C4-2B (cell line): ENCODE measurements around the gene POLE4.

Experiments used
- H3K27ac ChIP-seq: fragments of 450-650 bp; 2 replicates; pipeline ENCODE4 v1.5.1; 2017
- ZFX ChIP-seq: fragments of 450-650 bp; IDR thresholded peaks from 2 replicates; pipeline ENCODE4 v1.6.1; 2017
- TF ChIP-seq, protein P1 (sequence below): fragments of 450-650 bp; conservative IDR thresholded peaks from 2 replicates; pipeline ENCODE4 v1.5.1; 2017; ENCODE audit warnings: mild to moderate bottlenecking

POLE4 gene

DNA sequence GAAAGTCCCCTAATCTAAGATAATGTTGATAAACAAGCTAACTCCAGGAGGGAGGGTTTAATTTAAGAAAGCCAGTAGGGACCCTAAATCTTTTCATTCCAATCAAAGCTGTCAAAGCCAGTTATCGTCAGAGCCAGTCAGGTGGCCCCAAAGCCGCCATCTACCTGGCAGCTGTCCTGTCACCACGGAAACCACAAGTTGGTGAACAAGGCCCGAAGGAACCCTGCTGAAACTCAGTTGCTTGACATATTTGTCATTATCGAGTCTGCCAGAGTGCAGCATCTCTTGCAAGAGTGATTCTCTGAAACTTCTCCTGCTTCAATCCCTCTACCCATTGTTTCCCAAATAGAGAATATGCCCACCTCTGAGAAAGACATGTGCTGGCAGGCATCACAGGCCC lies 30.8 kb upstream of the POLE4 start:
- TF ChIP-seq, protein P1, sequence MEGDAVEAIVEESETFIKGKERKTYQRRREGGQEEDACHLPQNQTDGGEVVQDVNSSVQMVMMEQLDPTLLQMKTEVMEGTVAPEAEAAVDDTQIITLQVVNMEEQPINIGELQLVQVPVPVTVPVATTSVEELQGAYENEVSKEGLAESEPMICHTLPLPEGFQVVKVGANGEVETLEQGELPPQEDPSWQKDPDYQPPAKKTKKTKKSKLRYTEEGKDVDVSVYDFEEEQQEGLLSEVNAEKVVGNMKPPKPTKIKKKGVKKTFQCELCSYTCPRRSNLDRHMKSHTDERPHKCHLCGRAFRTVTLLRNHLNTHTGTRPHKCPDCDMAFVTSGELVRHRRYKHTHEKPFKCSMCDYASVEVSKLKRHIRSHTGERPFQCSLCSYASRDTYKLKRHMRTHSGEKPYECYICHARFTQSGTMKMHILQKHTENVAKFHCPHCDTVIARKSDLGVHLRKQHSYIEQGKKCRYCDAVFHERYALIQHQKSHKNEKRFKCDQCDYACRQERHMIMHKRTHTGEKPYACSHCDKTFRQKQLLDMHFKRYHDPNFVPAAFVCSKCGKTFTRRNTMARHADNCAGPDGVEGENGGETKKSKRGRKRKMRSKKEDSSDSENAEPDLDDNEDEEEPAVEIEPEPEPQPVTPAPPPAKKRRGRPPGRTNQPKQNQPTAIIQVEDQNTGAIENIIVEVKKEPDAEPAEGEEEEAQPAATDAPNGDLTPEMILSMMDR: no peak
- TF ChIP-seq ZFX: no peak
- no peak overlapping the region for H3K27ac ChIP-seq

DNA sequence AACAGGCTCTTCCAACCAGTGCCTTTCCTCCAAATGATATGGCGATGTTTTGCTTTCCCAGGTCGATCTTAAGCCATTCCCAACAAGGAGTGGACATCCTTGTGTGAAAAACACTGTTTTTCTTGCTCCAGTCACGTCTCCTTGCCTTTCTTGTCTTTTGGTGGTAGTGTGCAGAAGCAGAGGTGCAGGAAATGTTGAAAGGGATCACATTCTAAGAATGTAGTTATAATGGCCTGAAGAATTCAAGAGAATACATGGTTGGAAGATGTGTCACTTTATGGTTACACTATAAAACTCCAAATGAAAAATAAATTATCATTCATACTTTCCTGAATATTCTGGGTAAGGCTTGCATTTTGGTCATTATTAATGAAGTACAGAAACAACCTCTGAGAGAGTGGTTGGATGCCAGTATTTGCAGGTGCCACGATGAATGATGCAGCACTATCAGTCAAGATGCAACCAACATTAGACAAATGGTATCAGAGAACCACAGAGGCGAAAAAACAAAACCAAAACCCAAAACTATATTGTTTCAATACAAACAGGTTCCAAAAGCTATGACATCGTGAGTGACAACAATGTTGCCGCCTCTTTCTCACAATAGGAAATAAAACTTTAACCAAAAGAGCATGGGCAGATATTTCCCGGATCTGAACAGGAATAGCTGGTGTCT lies 27.5 kb upstream of the POLE4 start:
- H3K27ac ChIP-seq: no peak overlapping the region
- TF ChIP-seq, protein P1: no peak
- TF ChIP-seq ZFX: no peak

DNA sequence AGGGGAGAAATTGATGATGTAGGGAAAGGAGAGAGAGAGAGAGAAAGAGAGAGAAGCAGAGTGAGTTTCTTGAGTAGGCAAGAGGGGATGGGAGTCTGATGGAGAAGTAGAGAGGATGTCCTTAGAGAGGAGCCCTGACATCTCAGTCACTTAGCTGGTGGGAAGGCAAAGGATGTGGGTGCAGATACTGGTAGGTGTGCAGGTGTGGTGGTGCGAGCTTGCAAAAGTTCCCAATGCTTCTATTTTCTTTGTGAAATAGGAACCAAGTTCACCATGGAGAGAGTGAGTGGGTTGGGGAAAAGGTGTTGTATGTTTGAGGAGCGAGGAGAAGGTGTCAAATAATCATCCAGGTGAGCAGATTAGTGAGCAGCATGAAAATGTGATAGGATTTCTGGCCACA lies 26.5 kb upstream of the POLE4 start:
- TF ChIP-seq ZFX: no peak
- TF ChIP-seq, protein P1: no peak
- H3K27ac ChIP-seq: no peak overlapping the region

DNA sequence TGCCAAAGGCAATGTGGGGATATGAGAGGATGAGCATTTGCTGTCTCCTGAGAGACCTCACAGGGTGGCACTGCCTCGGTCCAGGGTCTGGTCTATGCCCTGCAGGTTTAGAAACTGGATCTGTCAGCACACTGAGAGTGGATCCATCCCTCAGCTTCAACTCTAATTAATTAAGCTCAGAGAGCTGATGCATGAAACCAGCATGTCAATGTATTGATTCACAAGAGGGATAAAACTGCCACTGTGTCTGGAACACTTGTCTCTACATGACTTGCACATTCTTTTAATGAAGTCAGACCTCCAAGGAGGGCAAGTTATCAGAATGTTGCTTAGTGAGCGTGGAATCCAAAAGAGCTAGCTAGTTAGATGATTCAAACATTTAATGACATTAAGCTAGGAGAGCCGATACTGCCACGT lies 22.5 kb upstream of the POLE4 start:
- no peak overlapping the region for H3K27ac ChIP-seq
- no peak for TF ChIP-seq ZFX
- TF ChIP-seq, protein P1: no peak

DNA sequence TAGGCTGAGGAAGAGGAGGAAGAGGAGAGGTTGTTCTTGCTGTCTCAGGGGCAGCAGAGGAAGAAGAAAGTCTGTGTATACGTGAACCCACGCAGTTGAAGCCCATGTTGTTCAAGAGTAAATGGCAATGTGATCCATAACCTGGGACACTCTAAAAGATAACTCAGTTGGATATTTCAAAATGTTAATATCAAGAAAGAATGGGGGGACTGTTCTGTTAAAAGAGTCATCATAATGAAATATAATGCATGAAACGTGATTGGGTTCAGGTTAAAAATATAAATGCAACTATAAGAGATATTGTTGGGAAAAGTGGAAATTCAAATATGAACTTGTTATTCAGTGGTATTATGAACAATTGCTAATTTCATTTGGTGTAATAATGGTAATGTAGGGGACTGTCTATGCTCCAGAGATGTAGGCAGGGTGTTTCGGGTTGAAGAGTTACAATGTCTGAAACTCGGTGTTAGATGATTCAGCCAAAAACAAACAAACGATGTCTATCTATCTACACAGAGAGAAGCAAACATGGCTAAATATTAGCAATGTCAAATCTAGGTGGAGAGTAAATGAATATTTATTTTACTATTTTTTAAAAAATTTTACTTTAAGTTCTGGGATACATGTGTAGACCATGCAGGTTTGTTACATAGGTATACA lies 21.1 kb upstream of the POLE4 start:
- TF ChIP-seq, protein P1: no peak
- TF ChIP-seq ZFX: no peak
- no peak overlapping the region for H3K27ac ChIP-seq

DNA sequence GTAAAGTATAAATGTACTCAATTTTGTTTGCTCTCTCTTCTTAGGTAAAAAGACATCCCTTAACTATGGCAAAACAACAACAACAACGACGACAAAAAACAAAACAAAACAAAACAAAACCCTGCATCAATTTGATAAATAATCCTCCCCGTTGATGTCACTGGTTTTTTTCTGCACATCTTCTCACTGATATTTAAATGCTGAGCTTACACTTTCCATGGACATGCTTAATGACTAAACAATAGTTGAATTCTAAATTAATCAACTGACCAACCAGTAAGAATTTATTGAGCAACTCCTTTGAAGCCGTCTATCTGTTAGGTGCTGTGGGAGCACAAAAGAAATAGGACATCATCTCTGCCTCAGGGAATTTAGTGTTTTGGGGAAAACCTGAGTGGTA lies 20.2 kb upstream of the POLE4 start:
- no peak overlapping the region for H3K27ac ChIP-seq
- no peak for TF ChIP-seq ZFX
- TF ChIP-seq, protein P1: no peak

DNA sequence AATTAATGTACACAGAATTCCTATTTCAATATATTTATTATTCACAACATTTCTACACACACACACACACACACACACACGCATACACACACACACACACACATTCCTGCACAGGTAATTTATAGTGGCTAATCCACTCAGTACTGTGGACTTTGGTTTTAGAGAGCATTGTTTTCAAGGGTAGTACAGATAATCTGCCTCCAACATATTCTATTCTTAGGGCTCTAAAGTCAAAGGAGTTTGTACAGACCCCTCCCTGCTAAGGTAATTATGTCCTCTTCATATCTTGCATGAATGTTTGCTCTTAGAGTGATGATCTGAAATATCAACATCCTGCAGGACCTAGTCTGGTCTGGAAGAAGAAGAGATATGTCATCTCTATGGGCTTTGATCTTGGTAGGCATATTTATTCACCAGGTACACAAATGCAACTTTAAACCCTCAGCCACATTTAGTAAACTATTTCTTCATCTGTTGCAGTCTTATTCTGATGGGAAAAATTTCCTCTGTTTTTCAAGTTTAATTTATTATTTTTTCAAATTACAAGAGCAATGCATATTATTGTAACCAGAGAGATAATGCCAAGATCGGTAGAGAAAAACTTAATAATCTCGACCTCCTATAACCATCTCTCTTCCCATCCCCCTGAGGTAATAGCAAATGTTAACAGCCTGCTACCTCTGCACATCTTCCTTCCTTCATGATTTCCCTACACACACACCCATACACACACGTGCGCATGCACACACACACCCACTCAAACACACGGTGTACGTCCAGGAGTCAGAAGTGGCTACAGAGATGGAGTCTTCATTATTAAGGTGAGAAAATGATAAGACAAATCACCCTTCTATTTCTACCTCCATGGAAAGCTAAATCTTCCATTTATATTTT lies 18.3 kb upstream of the POLE4 start:
- H3K27ac ChIP-seq: no peak overlapping the region
- TF ChIP-seq, protein P1: no peak
- TF ChIP-seq ZFX: no peak
